B cell (primary cell): ENCODE results near the gene GLT1D1. TPM values are rescaled to one million over a fixed set of nuclear protein-coding genes. Genes with fewer than 3 reads are reported as not detected.

Source experiments
- ATAC-seq: fragments of 200-7000 bp; cut with Tn5 transposase; one replicate; pipeline ENCODE4 v1.10.0; 2021; ENCODE audit warnings: low read depth, mild to moderate bottlenecking, moderate number of reproducible peaks, moderate library complexity
- CTCF ChIA-PET: fragments of 350-600 bp; sonication (Branson Sonifier 250); formaldehyde crosslinking; loops from one replicate; lab custom pipeline; 2021; ENCODE audit warnings: antibody characterized with exemption, inconsistent platforms; lab: Charles Lee
- POLR2A ChIA-PET: fragments of 350-600 bp; sonication (Branson Sonifier 250); formaldehyde crosslinking; loops from one replicate; lab custom pipeline; 2021; ENCODE audit warnings: antibody characterized with exemption; lab: Charles Lee
- DNase-seq: peaks from one replicate; pipeline ENCODE4 v3.0.0; 2013
- H2AFZ ChIP-seq: 2 replicates; pipeline ENCODE4 v1.6.1; 2012; ENCODE audit warnings: mild to moderate bottlenecking, low read depth, low read length; ENCODE audit not compliant: insufficient read depth, poor library complexity, severe bottlenecking
- H3K27ac ChIP-seq, 2 donors: 1 replicate in 1 of 2; 2 replicates in 1 of 2; pipeline ENCODE4 v1.5.1; 2012 to 2013; ENCODE audit warnings: low read length in 2 of 2, mild to moderate bottlenecking in 2 of 2, moderate library complexity in 1 of 2
- H3K27me3 ChIP-seq, 4 experiments: fragments of 200-600 bp in 1 of 4; sonication (generic) in 1 of 4; replicated peaks in 1 of 4; 1 replicate in 2 of 4; 2 replicates in 2 of 4; pipeline versions ENCODE4 v1.6.1 to v1.7.0; 2013 to 2016; ENCODE audit warnings: low read length in 3 of 4, mild to moderate bottlenecking in 2 of 4, mixed read lengths in 1 of 4, moderate library complexity in 1 of 4; ENCODE audit not compliant: insufficient read depth in 4 of 4, control insufficient read depth in 3 of 4; ENCODE audit errors: control extremely low read depth in 1 of 4
- H3K36me3 ChIP-seq, 2 experiments: replicated peaks in 1 of 2; 1 replicate in 1 of 2; 2 replicates in 1 of 2; pipeline versions ENCODE4 v1.6.1 to v1.7.1; 2013; ENCODE audit warnings: low read length in 1 of 2; ENCODE audit not compliant: insufficient read depth in 2 of 2, control insufficient read depth in 1 of 2; ENCODE audit errors: control extremely low read depth in 1 of 2, extremely low read depth in 1 of 2
- H3K4me1 ChIP-seq, 2 donors: fragments of 200-600 bp in 1 of 2; sonication (generic) in 1 of 2; 1 replicate in 1 of 2; 2 replicates in 1 of 2; pipeline versions ENCODE4 v1.5.1 to v1.6.1; 2013 to 2017; ENCODE audit warnings: low read length in 2 of 2; ENCODE audit not compliant: control insufficient read depth in 2 of 2, insufficient read depth in 2 of 2
- H3K4me2 ChIP-seq: replicated peaks from 2 replicates; pipeline ENCODE3; 2012; ENCODE audit warnings: mild to moderate bottlenecking, low read depth, low read length; ENCODE audit not compliant: poor library complexity, severe bottlenecking
- H3K4me3 ChIP-seq, 5 experiments: fragments of 200-600 bp in 1 of 5; sonication (generic) in 1 of 5; 1 replicate in 3 of 5; 2 replicates in 2 of 5; pipeline versions ENCODE4 v1.5.1 to v1.7.0; 2011 to 2016; ENCODE audit warnings: low read length in 4 of 5, mild to moderate bottlenecking in 4 of 5, low read depth in 2 of 5, control low read depth in 1 of 5, moderate library complexity in 1 of 5; ENCODE audit not compliant: insufficient read depth in 1 of 5; ENCODE audit errors: control extremely low read depth in 1 of 5, extremely low read depth in 1 of 5
- H3K79me2 ChIP-seq: fragments of 200-600 bp; sonication (generic); one replicate; pipeline ENCODE4 v1.6.0; 2016; ENCODE audit warnings: low read length; ENCODE audit not compliant: control insufficient read depth, insufficient read depth
- H3K9ac ChIP-seq: fragments of 200-600 bp; sonication (generic); 2 replicates; pipeline ENCODE4 v1.6.1; 2017; ENCODE audit warnings: mild to moderate bottlenecking, low read length, moderate library complexity
- H3K9me3 ChIP-seq, 3 donors: one replicate each; pipeline versions ENCODE4 v1.6.1 to v1.7.1; 2013; ENCODE audit warnings: low read length in 2 of 3; ENCODE audit not compliant: control insufficient read depth in 2 of 3, insufficient read depth in 1 of 3; ENCODE audit errors: control extremely low read depth in 1 of 3
- H4K20me1 ChIP-seq: 2 replicates; pipeline ENCODE4 v1.6.0; 2012; ENCODE audit warnings: mild to moderate bottlenecking, low read length; ENCODE audit not compliant: insufficient read depth, control insufficient read depth, poor library complexity, severe bottlenecking
- H3K27ac Mint-ChIP-seq: one replicate; pipeline ENCODE4 v1.8.0; 2021; ENCODE audit warnings: mixed read lengths
- H3K27me3 Mint-ChIP-seq: one replicate; pipeline ENCODE4 v1.8.0; 2021; ENCODE audit warnings: mixed read lengths
- H3K4me1 Mint-ChIP-seq: one replicate; pipeline ENCODE4 v1.8.0; 2021; ENCODE audit warnings: mixed read lengths
- H3K4me3 Mint-ChIP-seq: one replicate; pipeline ENCODE4 v1.8.0; 2021; ENCODE audit warnings: mixed read lengths
- H3K9me3 Mint-ChIP-seq: one replicate; pipeline ENCODE4 v1.8.0; 2022; ENCODE audit warnings: mixed read lengths; ENCODE audit not compliant: insufficient read depth
- CTCF ChIP-seq: fragments of 200-600 bp; IDR thresholded peaks from one replicate; pipeline ENCODE4 v1.8.0; 2022; ENCODE audit warnings: antibody characterized with exemption, mild to moderate bottlenecking
- EZH2 ChIP-seq: IDR thresholded peaks from 2 replicates; pipeline ENCODE4 v1.6.1; 2012; ENCODE audit warnings: borderline replicate concordance, low read depth, mild to moderate bottlenecking, moderate library complexity, low read length; ENCODE audit not compliant: insufficient read depth, poor library complexity, severe bottlenecking
- WGBS: methylation state at CpG from one replicate; pipeline ENCODE4 v1.1.5; 2013; ENCODE audit warnings: missing lambda C conversion rate; ENCODE audit not compliant: insufficient coverage; 5-methylcytosine and 5-hydroxymethylcytosine counted together
- intact Hi-C: fragments of 100-400 bp; cut with micrococcal nuclease; formaldehyde crosslinking; loops from one replicate; pipeline ENCODE4 v1.10.0; 2022
- polyA plus RNA-seq: library from polyadenylated mRNA; depleted of rRNA; stranded (reverse); fragments of >200 nt; gene quantifications from 2 replicates; pipeline ENCODE4 v1.2.3, GENCODE V29; 2012
- total RNA-seq, 2 donors: library from RNA; stranded (reverse); fragments of 120-200 nt in 1 of 2; gene quantifications; 1 replicate in 1 of 2; 2 replicates in 1 of 2; pipeline versions ENCODE4 v1.2.3 to v1.2.4, GENCODE V29; 2013 to 2022

GLT1D1 gene
- total and polyA plus RNA-seq, 2 donors (not counting 1 experiment from before 2014, with no cell fraction given): 0.22 to 0.49 TPM

- H3K4me3 Mint-ChIP-seq: no peak overlapping the region
- peaks cover under 1% of the 10 kb centered on the region for H3K27me3 Mint-ChIP-seq
- no peaks in the 10 kb centered on the region for H3K4me1 ChIP-seq
- no peak overlapping the region for H3K9ac ChIP-seq
- ChIA-PET POLR2A (no interaction called here), CTCF (no interaction called here)
- no peaks in the 10 kb centered on the region for H3K36me3 ChIP-seq
- TF ChIP-seq EZH2 (no peak), CTCF (no peak)
- no peak overlapping the region for H3K27ac Mint-ChIP-seq
- intact Hi-C loops: no loop called here
- no peaks in the 10 kb centered on the region for H3K4me1 Mint-ChIP-seq
- H3K79me2 ChIP-seq: no peaks in the 10 kb centered on the region
- DNase-seq: no peak
- whole genome bisulfite sequencing: 90% methylated on average over 3 of the region's 11 CpGs
- H2AFZ ChIP-seq: no peak overlapping the region
- ATAC-seq: no peak
- no peak overlapping the region for H3K4me3 ChIP-seq
- H3K4me2 ChIP-seq: no peak overlapping the region
- H3K27ac ChIP-seq: no peak overlapping the region
- H4K20me1 ChIP-seq: no peaks in the 10 kb centered on the region
- no peaks in the 10 kb centered on the region for H3K27me3 ChIP-seq
- H3K9me3 ChIP-seq: no peaks in the 10 kb centered on the region
- no peaks in the 10 kb centered on the region for H3K9me3 Mint-ChIP-seq
Observed at GRCh38 chr12:128942960-128943477, 89.7 kb downstream of the GLT1D1 start.

DNA sequence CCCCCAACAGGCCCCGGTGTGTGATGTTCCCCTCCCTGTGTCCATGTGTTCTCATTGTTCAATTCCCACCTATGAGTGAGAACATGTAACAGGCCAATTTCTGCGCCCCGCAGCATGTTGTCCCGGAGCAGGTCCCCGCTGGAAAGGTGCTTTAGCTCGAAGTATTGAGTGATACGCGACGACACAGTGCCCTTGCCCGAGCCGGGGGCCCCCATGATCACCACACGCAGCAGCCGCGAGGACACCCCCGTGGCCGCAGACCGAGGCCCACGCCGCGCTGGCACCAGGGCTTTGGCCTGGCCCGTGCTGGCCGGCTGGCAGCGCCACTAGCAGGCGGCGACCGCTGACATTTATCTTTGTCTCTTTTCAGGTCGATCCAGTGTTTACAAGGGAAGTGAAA, 91.7 kb downstream of the GLT1D1 start:
- Histone ChIP-seq H3K9me3 (no peaks in the 10 kb centered on the region), H3K9ac (no peak overlapping the region), H4K20me1 (no peaks in the 10 kb centered on the region)

More for the DNA sequence above, 91.7 kb downstream of the GLT1D1 start:
- no peak overlapping the region for H3K27ac ChIP-seq
- no peak for ATAC-seq
- Mint-ChIP-seq H3K27me3 (no peaks in the 10 kb centered on the region), H3K9me3 (no peaks in the 10 kb centered on the region), H3K4me1 (no peaks in the 10 kb centered on the region), H3K4me3 (no peak overlapping the region), H3K27ac (no peak overlapping the region)
- 96% methylated on average over 21 of the region's 27 CpGs for WGBS
- ChIA-PET POLR2A (no interaction called here), CTCF (no interaction called here)
- no peak overlapping the region for H3K4me2 ChIP-seq
- intact Hi-C loops: no loop called here
- no peak for TF ChIP-seq CTCF
- TF ChIP-seq EZH2: no peak
- no peaks in the 10 kb centered on the region for H3K27me3 ChIP-seq
- H3K79me2 ChIP-seq: no peaks in the 10 kb centered on the region
- no peaks in the 10 kb centered on the region for H3K4me1 ChIP-seq
- no peak for DNase-seq
- H3K36me3 ChIP-seq: no peaks in the 10 kb centered on the region
- no peak overlapping the region for H3K4me3 ChIP-seq
- H2AFZ ChIP-seq: no peak overlapping the region
